Measurements from ENCODE around the gene IL6R. TPM values are rescaled to one million over a fixed set of nuclear protein-coding genes. Genes with fewer than 3 reads are reported as not detected.

The IL6R gene
- total RNA-seq, 1 donor from 2014 or later: 10.4 TPM

DNA sequence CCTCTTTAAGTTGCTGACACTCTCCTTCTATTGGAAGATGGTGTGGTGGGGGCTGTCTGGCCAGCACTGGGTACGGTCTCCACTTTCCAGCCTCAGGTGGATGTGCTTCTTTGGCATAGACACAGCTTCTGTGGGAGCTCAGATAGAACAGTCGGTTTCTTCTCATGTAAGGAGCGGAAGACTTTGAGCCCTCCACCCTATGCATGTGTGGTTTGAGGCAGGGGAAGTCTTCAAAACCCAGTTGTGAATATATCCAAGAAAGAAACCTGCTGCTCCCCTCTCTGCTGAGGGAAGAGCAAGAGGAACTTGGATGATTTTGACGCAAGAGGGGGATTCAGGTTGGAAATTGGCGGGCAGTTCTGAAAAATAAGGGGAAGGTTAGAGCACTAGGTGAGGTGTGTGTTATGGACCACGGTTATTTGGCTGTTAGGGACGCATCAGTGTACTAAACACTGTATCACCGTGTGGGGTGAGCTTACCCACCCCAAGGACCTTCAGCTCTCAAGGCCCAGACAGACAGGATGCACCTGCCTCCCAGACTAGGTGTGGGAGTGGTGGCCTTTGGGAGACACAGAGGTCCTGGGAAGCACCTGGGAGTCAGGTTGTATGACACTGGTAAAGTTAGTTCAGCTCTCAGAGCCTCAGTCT, 36.2 kb downstream of the IL6R start:
- Mint-ChIP-seq H3K36me3 (ENCODE audit: unreplicated experiment) (peaks cover 11% of the 10 kb centered on the region), H3K4me1 (ENCODE audit: unreplicated experiment) (peaks cover 55% of the 10 kb centered on the region), H3K4me3 (ENCODE audit: unreplicated experiment) (no peak overlapping the region), H3K9me3 (ENCODE audit: unreplicated experiment) (no peaks in the 10 kb centered on the region), H3K27ac (ENCODE audit: unreplicated experiment) (peak overlapping the region; percentile 92), H3K27me3 (ENCODE audit: unreplicated experiment) (no peaks in the 10 kb centered on the region)
- no peak for DNase-seq (ENCODE audit: extremely low spot score, unreplicated experiment)
- TF ChIP-seq, protein P1, sequence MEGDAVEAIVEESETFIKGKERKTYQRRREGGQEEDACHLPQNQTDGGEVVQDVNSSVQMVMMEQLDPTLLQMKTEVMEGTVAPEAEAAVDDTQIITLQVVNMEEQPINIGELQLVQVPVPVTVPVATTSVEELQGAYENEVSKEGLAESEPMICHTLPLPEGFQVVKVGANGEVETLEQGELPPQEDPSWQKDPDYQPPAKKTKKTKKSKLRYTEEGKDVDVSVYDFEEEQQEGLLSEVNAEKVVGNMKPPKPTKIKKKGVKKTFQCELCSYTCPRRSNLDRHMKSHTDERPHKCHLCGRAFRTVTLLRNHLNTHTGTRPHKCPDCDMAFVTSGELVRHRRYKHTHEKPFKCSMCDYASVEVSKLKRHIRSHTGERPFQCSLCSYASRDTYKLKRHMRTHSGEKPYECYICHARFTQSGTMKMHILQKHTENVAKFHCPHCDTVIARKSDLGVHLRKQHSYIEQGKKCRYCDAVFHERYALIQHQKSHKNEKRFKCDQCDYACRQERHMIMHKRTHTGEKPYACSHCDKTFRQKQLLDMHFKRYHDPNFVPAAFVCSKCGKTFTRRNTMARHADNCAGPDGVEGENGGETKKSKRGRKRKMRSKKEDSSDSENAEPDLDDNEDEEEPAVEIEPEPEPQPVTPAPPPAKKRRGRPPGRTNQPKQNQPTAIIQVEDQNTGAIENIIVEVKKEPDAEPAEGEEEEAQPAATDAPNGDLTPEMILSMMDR (IDR thresholded peaks at IDR 0.05): no peak

DNA sequence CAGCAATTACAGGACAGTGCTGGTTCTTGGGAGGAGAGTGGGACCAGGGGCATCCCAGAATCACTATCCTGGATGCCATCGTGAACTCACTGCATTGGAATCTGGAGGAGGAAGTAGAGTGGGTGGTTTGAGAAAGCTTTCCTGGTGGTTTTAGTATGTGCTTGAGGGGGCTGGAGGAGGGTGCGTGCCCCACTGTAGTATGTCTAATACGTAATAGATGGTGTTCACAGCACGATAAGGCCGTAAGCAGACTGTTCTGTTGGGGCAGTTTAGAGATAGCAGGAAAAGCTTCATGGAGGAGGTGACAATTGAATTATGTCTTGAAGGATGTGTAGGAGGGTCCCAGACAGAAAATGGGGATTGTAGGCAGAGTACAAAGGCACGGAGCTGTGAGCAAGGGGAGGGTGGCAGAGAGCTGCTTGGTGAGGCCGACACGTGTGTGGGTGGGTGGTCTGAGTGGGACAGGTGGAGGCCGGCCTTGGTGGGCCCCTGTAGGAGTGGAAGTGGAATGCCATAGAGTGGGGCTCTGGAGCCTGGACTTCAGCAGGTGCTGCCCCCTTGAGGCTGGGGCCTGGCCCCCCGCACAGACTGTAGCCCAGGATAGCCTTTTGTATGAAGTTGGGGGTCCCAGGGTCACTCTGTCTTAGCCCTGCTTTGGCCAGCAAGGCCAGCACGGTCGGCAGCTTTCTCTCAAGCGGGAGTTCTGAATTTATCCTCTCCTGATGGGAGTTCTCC, 37.0 kb downstream of the IL6R start:
- peaks cover 9% of the 10 kb centered on the region for H3K36me3 Mint-ChIP-seq (ENCODE audit: unreplicated experiment)
- DNase-seq (ENCODE audit: extremely low spot score, unreplicated experiment): no peak
- no peaks in the 10 kb centered on the region for H3K27me3 Mint-ChIP-seq (ENCODE audit: unreplicated experiment)
- peak overlapping the region; percentile 11 for H3K4me3 Mint-ChIP-seq (ENCODE audit: unreplicated experiment)
- TF ChIP-seq, protein P1 (IDR thresholded peaks at IDR 0.05): peak; percentile 44
- no peaks in the 10 kb centered on the region for H3K9me3 Mint-ChIP-seq (ENCODE audit: unreplicated experiment)
- H3K27ac Mint-ChIP-seq (ENCODE audit: unreplicated experiment): peak overlapping the region; percentile 92
- H3K4me1 Mint-ChIP-seq (ENCODE audit: unreplicated experiment): peaks cover 57% of the 10 kb centered on the region

DNA sequence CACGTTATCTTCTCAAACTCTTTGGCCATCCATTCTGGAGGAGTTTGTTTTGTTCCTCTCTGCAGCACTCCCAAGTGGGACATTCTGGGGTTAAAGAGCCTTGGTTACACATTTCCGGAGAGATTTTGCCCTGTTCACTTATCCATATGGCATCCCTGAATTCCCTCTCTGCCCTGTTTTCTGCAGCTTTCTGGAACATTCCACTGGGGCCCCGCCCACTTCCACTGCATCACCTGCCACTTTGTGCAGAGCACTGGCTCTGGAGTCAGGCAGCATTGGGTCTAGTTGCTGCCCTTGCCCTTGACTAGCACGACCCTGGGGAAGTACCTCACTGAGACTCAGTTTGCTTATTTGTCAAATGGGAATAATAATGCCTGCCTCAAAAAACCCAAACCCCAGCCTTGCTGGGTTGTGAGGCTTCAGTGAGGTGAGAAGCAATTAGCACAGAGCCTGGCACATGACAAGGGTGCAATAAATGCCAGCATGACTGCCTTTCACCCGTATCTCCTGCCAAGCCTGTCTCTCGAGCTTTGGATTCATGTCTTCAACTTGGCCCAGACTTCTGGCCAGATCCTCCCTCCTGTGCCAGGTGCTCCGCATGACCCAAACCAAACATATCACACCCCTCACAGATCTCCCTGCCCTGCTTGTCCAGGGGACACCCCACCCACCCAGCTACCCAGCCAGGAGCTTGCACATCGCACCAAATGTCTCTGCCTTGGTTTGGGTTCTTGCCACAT, 38.3 kb downstream of the IL6R start:
- TF ChIP-seq, protein P1 (IDR thresholded peaks at IDR 0.05): no peak
- no peak overlapping the region for H3K27ac Mint-ChIP-seq (ENCODE audit: unreplicated experiment)

DNA sequence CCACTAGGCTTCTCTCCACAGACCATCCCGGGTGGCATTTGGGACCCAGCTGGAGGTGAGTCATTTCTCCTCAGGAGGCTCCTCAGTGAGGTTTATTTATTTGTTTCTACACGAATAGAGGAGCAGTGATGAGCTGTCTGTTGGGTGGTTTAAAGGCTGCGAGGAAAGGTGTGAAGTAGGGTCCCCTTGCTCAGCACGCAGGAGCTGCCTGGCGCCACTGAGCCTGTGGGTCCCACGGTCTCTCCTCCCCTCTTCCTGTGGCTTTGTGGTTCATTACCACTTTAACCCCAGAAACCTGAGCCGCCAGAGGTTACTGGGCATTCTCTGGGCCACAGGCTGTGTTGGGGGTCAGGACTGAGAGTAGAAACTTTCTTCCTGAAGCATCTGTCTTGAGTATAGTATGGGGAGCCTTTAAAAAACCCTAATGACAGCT, 39.9 kb downstream of the IL6R start:
- Mint-ChIP-seq H3K9me3 (ENCODE audit: unreplicated experiment) (no peaks in the 10 kb centered on the region), H3K27me3 (ENCODE audit: unreplicated experiment) (no peaks in the 10 kb centered on the region), H3K4me3 (ENCODE audit: unreplicated experiment) (no peak overlapping the region), H3K4me1 (ENCODE audit: unreplicated experiment) (peaks cover 49% of the 10 kb centered on the region), H3K36me3 (ENCODE audit: unreplicated experiment) (peaks cover 10% of the 10 kb centered on the region), H3K27ac (ENCODE audit: unreplicated experiment) (peak overlapping the region; percentile 97)
- DNase-seq (ENCODE audit: extremely low spot score, unreplicated experiment): no peak
- TF ChIP-seq, protein P1 (IDR thresholded peaks at IDR 0.05): no peak

More for the DNA sequence above, 38.3 kb downstream of the IL6R start:
- DNase-seq (ENCODE audit: extremely low spot score, unreplicated experiment): no peak
- Mint-ChIP-seq H3K4me3 (ENCODE audit: unreplicated experiment) (no peak overlapping the region), H3K36me3 (ENCODE audit: unreplicated experiment) (peaks cover 9% of the 10 kb centered on the region), H3K4me1 (ENCODE audit: unreplicated experiment) (peaks cover 57% of the 10 kb centered on the region), H3K9me3 (ENCODE audit: unreplicated experiment) (no peaks in the 10 kb centered on the region), H3K27me3 (ENCODE audit: unreplicated experiment) (no peaks in the 10 kb centered on the region)

DNA sequence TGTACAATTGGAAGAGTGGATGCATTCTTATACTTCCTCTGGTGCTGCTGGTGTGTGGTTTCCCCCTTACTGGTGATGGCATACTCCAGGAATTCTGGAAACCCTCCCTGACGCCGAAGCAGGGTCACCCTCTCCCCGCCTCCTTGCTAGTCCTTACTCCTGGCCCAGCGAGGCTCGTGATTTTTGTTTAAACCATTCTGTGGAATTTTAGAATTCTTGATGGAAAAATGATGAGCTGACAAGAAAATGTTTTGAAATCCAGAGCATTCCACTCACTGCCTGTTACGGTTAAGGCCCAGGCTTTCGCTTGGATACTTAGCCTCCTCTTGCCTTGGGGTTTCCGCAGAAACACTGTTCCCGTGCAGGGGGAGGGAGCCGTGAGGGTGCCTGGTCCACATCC, 41.1 kb downstream of the IL6R start:
- H3K4me1 Mint-ChIP-seq (ENCODE audit: unreplicated experiment): peaks cover 42% of the 10 kb centered on the region
- peak; percentile 86 for DNase-seq (ENCODE audit: extremely low spot score, unreplicated experiment)
- peaks cover 12% of the 10 kb centered on the region for H3K36me3 Mint-ChIP-seq (ENCODE audit: unreplicated experiment)
- peak overlapping the region; percentile 97 for H3K27ac Mint-ChIP-seq (ENCODE audit: unreplicated experiment)
- peak overlapping the region; percentile 39 for H3K4me3 Mint-ChIP-seq (ENCODE audit: unreplicated experiment)
- H3K27me3 Mint-ChIP-seq (ENCODE audit: unreplicated experiment): no peaks in the 10 kb centered on the region
- H3K9me3 Mint-ChIP-seq (ENCODE audit: unreplicated experiment): no peaks in the 10 kb centered on the region
- TF ChIP-seq, protein P1 (IDR thresholded peaks at IDR 0.05): no peak
